Mesenchymal stem cell (in vitro differentiated cells and primary cell): ENCODE results near the gene PIK3CA.

ENCODE experiments used
- DNase-seq: peaks from one replicate; pipeline ENCODE4 v3.0.0-alpha.2; 2013
- H2AFZ ChIP-seq: one replicate; pipeline ENCODE4 v1.6.1; 2013; ENCODE audit warnings: low read depth, mild to moderate bottlenecking, control low read depth, inconsistent platforms, low read length, moderate library complexity
- H2AK5ac ChIP-seq: 2 replicates; pipeline ENCODE4 v1.6.1; 2013; ENCODE audit warnings: low read length, moderate library complexity, mild to moderate bottlenecking, inconsistent platforms; ENCODE audit not compliant: severe bottlenecking
- H2BK120ac ChIP-seq: one replicate; pipeline ENCODE4 v1.6.1; 2013; ENCODE audit warnings: low read depth, mild to moderate bottlenecking, inconsistent platforms, low read length, moderate library complexity
- H2BK12ac ChIP-seq, 2 experiments: one replicate each; pipeline ENCODE4 v1.6.1; 2013; ENCODE audit warnings: inconsistent platforms in 2 of 2, low read length in 2 of 2, mild to moderate bottlenecking in 2 of 2, moderate library complexity in 2 of 2, control low read depth in 1 of 2
- H2BK15ac ChIP-seq: one replicate; pipeline ENCODE4 v1.6.1; 2013; ENCODE audit warnings: mild to moderate bottlenecking, low read depth, inconsistent platforms; ENCODE audit not compliant: poor library complexity, severe bottlenecking
- H2BK5ac ChIP-seq: 2 replicates; pipeline ENCODE4 v1.6.1; 2013; ENCODE audit warnings: low read depth, mild to moderate bottlenecking, low read length, control low read depth, inconsistent platforms; ENCODE audit not compliant: poor library complexity, severe bottlenecking
- H3K14ac ChIP-seq, 2 experiments: one replicate each; pipeline ENCODE4 v1.6.1; 2013; ENCODE audit warnings: inconsistent platforms in 2 of 2, low read length in 2 of 2, control low read depth in 1 of 2, mild to moderate bottlenecking in 1 of 2, moderate library complexity in 1 of 2
- H3K18ac ChIP-seq, 2 experiments: one replicate each; pipeline ENCODE4 v1.6.1; 2013; ENCODE audit warnings: inconsistent platforms in 2 of 2, low read length in 2 of 2, control low read depth in 1 of 2, low read depth in 1 of 2, mild to moderate bottlenecking in 1 of 2
- H3K23ac ChIP-seq, 2 experiments: one replicate each; pipeline ENCODE4 v1.6.1; 2013; ENCODE audit warnings: inconsistent platforms in 2 of 2, low read length in 2 of 2, mild to moderate bottlenecking in 2 of 2, moderate library complexity in 2 of 2, control low read depth in 1 of 2
- H3K27ac ChIP-seq: 2 replicates; pipeline ENCODE4 v1.5.1; 2013; ENCODE audit warnings: mild to moderate bottlenecking, moderate library complexity, low read length, control low read depth, inconsistent platforms; ENCODE audit not compliant: poor library complexity, severe bottlenecking
- H3K27me3 ChIP-seq, 2 experiments: 2 replicates each; pipeline versions ENCODE4 v1.6.1 to v1.7.0; 2013; ENCODE audit warnings: low read length in 2 of 2, mild to moderate bottlenecking in 2 of 2, moderate library complexity in 2 of 2, control low read depth in 1 of 2, inconsistent platforms in 1 of 2; ENCODE audit not compliant: control insufficient read depth in 1 of 2, insufficient read depth in 1 of 2
- H3K36me3 ChIP-seq, 2 experiments: 2 replicates each; pipeline versions ENCODE4 v1.6.1 to v1.7.0; 2013; ENCODE audit warnings: low read length in 2 of 2, control low read depth in 1 of 2, inconsistent platforms in 1 of 2, low read depth in 1 of 2, mild to moderate bottlenecking in 1 of 2; ENCODE audit not compliant: insufficient read depth in 2 of 2, control insufficient read depth in 1 of 2
- H3K4ac ChIP-seq, 2 experiments: one replicate each; pipeline ENCODE4 v1.6.1; 2013; ENCODE audit warnings: inconsistent platforms in 2 of 2, low read length in 2 of 2, mild to moderate bottlenecking in 2 of 2, moderate library complexity in 2 of 2, control low read depth in 1 of 2, low read depth in 1 of 2
- H3K4me1 ChIP-seq: 2 replicates; pipeline ENCODE4 v1.6.1; 2013; ENCODE audit warnings: low read depth, low read length, control low read depth; ENCODE audit not compliant: control insufficient read depth, insufficient read depth
- H3K4me2 ChIP-seq: 2 replicates; pipeline ENCODE4 v1.6.1; 2013; ENCODE audit warnings: low read length, mild to moderate bottlenecking, inconsistent platforms; ENCODE audit not compliant: poor library complexity, severe bottlenecking
- H3K4me3 ChIP-seq, 2 experiments: 2 replicates each; pipeline versions ENCODE4 v1.5.1 to v1.7.0; 2013; ENCODE audit warnings: low read length in 2 of 2, mild to moderate bottlenecking in 2 of 2, control low read depth in 1 of 2, low read depth in 1 of 2; ENCODE audit not compliant: insufficient read depth in 1 of 2
- H3K79me1 ChIP-seq: replicated peaks from 2 replicates; pipeline ENCODE4 v1.6.1; 2013; ENCODE audit warnings: mild to moderate bottlenecking, control low read depth, low read length, inconsistent platforms; ENCODE audit not compliant: poor library complexity, severe bottlenecking
- H3K9ac ChIP-seq: 2 replicates; pipeline ENCODE4 v1.7.0; 2013; ENCODE audit warnings: mild to moderate bottlenecking, low read length, moderate library complexity
- H3K9me3 ChIP-seq: 2 replicates; pipeline ENCODE4 v1.7.0; 2013; ENCODE audit warnings: mild to moderate bottlenecking, low read length; ENCODE audit not compliant: control insufficient read depth
- H4K8ac ChIP-seq: one replicate; pipeline ENCODE4 v1.6.1; 2013; ENCODE audit warnings: inconsistent platforms, mild to moderate bottlenecking, low read length, moderate library complexity
- H4K91ac ChIP-seq: one replicate; pipeline ENCODE4 v1.6.1; 2013; ENCODE audit warnings: mild to moderate bottlenecking, low read length, inconsistent platforms
- WGBS: methylation state at CpG from one replicate; pipeline ENCODE4 v1.1.7; 2013; ENCODE audit warnings: mixed read lengths; 5-methylcytosine and 5-hydroxymethylcytosine counted together

The PIK3CA gene

DNA sequence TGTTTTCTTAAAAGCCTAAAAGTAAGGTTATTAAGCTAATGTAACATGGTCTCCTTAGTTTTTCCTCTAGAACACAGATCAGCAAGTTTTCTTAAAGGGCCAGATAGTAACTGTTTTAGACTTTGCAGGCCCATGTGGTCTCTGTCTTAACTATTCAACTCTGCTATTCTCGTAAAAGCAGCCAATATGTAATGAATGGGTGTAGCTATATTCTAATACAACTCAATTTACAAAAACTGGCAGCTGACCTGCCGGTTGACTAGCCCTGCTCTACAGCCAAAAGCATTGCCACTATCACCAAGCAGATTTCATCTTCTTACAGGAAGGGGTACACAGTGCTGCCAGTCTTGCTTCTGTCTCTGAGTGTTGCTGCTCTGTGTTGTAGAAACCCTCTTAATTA lies 75.4 kb downstream of the PIK3CA start:
- H2AFZ ChIP-seq = no peak overlapping the region
- WGBS = 100% methylated on average over 1 of the region's 2 CpGs

DNA sequence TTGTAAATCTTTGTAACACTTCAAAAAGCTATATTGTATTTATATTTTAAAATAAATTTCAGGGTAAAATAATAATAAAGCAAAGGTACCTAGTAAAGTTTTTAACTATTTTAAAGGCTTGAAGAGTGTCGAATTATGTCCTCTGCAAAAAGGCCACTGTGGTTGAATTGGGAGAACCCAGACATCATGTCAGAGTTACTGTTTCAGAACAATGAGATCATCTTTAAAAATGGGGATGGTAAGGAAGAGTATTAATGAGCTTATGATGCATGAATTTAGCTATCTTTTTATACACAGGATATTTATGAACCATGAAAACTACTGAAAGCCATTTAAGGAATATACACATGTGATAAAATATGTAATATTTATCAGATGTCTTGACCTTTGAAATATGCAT lies 76.4 kb downstream of the PIK3CA start:
- H3K9me3 ChIP-seq = no peaks in the 10 kb centered on the region
- H3K4me3 ChIP-seq = no peak overlapping the region
- H3K27ac ChIP-seq = no peak overlapping the region
- no peak overlapping the region for H2BK120ac ChIP-seq
- WGBS = 83% methylated on average over 1 of the region's 1 CpG
- no peak overlapping the region for H2BK5ac ChIP-seq
- H3K4me2 ChIP-seq = no peak overlapping the region
- no peaks in the 10 kb centered on the region for H3K27me3 ChIP-seq
- H3K23ac ChIP-seq = no peak overlapping the region
- no peak for DNase-seq
- H2AK5ac ChIP-seq = no peak overlapping the region
- H3K4me1 ChIP-seq = no peaks in the 10 kb centered on the region
- H2BK15ac ChIP-seq = no peak overlapping the region
- H3K79me1 ChIP-seq = no peaks in the 10 kb centered on the region
- H4K8ac ChIP-seq = no peak overlapping the region
- H3K36me3 ChIP-seq = peaks cover 0 to 59% of the 10 kb centered on the region in 2 experiments
- no peak overlapping the region for H2AFZ ChIP-seq
- H4K91ac ChIP-seq = no peak overlapping the region
- H3K9ac ChIP-seq = no peak overlapping the region
- no peak overlapping the region for H3K14ac ChIP-seq
- H3K18ac ChIP-seq = no peak overlapping the region
- H3K4ac ChIP-seq = no peak overlapping the region
- no peak overlapping the region for H2BK12ac ChIP-seq

More for the DNA sequence above, 75.4 kb downstream of the PIK3CA start:
- Histone ChIP-seq H3K23ac (no peak overlapping the region), H3K14ac (no peak overlapping the region), H4K8ac (no peak overlapping the region), H3K4me2 (no peak overlapping the region), H3K27me3 (no peaks in the 10 kb centered on the region), H4K91ac (no peak overlapping the region), H3K4ac (no peak overlapping the region), H2BK120ac (no peak overlapping the region), H3K27ac (no peak overlapping the region), H3K36me3 (peaks cover 0 to 61% of the 10 kb centered on the region in 2 experiments), H3K9ac (no peak overlapping the region), H2BK5ac (no peak overlapping the region), H3K9me3 (no peaks in the 10 kb centered on the region), H2AK5ac (no peak overlapping the region), H3K4me1 (no peaks in the 10 kb centered on the region), H3K4me3 (no peak overlapping the region), H3K18ac (no peak overlapping the region), H3K79me1 (no peaks in the 10 kb centered on the region), H2BK15ac (no peak overlapping the region), H2BK12ac (no peak overlapping the region)
- no peak for DNase-seq

DNA sequence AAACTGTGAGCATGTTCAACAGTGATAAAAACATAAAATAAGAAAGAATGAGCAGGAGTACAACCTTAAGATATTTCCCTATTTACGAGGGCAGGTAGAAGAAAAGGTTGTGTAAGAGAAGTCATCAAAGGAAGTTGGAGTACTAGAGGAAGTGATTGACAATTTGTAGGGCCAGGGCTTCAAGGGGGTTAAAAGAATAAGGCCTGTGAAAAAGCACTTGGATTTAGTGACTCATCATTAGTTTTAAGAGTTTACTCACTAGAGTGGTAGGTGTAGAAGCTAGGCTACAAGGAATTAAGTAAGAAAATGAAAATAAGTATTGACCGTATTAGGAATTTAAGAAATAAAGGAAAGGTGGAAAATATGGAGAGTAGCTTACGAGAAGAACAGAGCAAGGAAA lies 79.2 kb downstream of the PIK3CA start:
- no peak overlapping the region for H3K14ac ChIP-seq
- peak; percentile 25 for DNase-seq
- H3K4ac ChIP-seq = no peak overlapping the region
- no peaks in the 10 kb centered on the region for H3K79me1 ChIP-seq
- no peak overlapping the region for H3K4me2 ChIP-seq
- no peak overlapping the region for H2BK12ac ChIP-seq
- H2BK15ac ChIP-seq = no peak overlapping the region
- H4K8ac ChIP-seq = no peak overlapping the region
- no peak overlapping the region for H3K23ac ChIP-seq
- H2AK5ac ChIP-seq = no peak overlapping the region
- no peak overlapping the region for H2BK120ac ChIP-seq
- H3K4me3 ChIP-seq = no peak overlapping the region
- H3K9ac ChIP-seq = no peak overlapping the region
- H3K4me1 ChIP-seq = no peaks in the 10 kb centered on the region
- H3K27me3 ChIP-seq = no peaks in the 10 kb centered on the region
- peaks cover 0 to 67% of the 10 kb centered on the region in 2 experiments for H3K36me3 ChIP-seq
- H3K27ac ChIP-seq = no peak overlapping the region
- 76% methylated on average over 2 of the region's 3 CpGs for WGBS
- no peaks in the 10 kb centered on the region for H3K9me3 ChIP-seq
- H2BK5ac ChIP-seq = no peak overlapping the region
- H4K91ac ChIP-seq = no peak overlapping the region
- no peak overlapping the region for H2AFZ ChIP-seq
- H3K18ac ChIP-seq = no peak overlapping the region

DNA sequence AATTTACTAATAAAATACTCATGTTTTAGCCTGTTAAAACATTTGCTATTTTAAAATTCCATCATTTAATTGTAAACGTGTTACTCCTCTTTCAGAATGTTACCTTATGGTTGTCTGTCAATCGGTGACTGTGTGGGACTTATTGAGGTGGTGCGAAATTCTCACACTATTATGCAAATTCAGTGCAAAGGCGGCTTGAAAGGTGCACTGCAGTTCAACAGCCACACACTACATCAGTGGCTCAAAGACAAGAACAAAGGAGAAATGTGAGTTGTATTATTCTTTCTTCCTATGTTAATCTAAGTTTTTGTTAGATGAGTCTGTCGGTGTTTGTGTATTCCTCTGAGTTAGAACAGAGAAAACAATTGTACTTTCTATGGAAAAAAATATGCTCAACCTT lies 81.0 kb downstream of the PIK3CA start:
- Histone ChIP-seq H3K9ac (no peak overlapping the region), H2BK15ac (no peak overlapping the region), H3K27me3 (no peaks in the 10 kb centered on the region), H3K9me3 (no peaks in the 10 kb centered on the region), H3K4me3 (no peak overlapping the region), H4K8ac (no peak overlapping the region), H3K23ac (no peak overlapping the region), H3K4me2 (no peak overlapping the region), H2AFZ (no peak overlapping the region), H3K18ac (no peak overlapping the region), H3K4me1 (no peaks in the 10 kb centered on the region), H3K14ac (no peak overlapping the region), H3K79me1 (peaks cover 1% of the 10 kb centered on the region), H2BK12ac (no peak overlapping the region), H2AK5ac (no peak overlapping the region), H2BK5ac (no peak overlapping the region), H4K91ac (no peak overlapping the region), H3K27ac (no peak overlapping the region), H3K36me3 (peaks cover 0 to 64% of the 10 kb centered on the region in 2 experiments), H2BK120ac (no peak overlapping the region), H3K4ac (no peak overlapping the region)
- DNase-seq = no peak
- WGBS = 75% methylated on average over 3 of the region's 5 CpGs
